Suppressor macrophage treated with lipopolysaccharide for 1 hour (primary cell): ENCODE results near the gene PXN.
A peak's percentile ranks its signal among the peaks of the same experiment; 100 is the strongest.
"Not testable (repeated sequence)": the region's sequence is repeated elsewhere in the genome, so short reads cannot be mapped to it uniquely, and the experiment has no call there.

Experiments
- DNase-seq, 3 donors: peaks; one replicate each; pipeline ENCODE4 v3.0.0-alpha.2; 2020 to 2022

The PXN gene

DNA sequence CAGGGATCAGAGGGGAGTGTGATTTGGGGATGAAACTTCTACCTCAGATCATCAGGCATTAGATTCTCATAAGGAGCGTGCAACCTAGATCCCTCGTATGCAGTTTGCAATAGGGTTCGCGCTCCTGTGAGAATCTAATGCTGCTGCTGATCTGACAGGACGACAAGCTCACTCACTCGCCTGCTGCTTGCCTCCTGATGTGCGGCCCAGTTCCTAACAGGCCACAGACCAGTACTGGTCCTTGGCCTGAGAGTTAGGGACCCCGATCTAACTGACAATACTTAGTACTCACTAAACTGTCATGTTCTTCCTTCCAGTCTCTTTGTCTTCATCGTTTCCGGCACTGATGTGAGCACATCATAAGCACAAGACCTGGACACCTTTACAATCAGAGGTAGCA is 59.3 kb downstream of the PXN start:
- DNase-seq = no peak

GRCh38 chr12:120204171-120204570 is 61.4 kb downstream of the PXN start:
- no peak for DNase-seq

- DNase-seq = no peak
Measured at GRCh38 chr12:120200364-120200800, 65.1 kb downstream of the PXN start.

GRCh38 chr12:120199595-120200306 is 65.8 kb downstream of the PXN start:
- peak; percentile 32 to 52 (median 41) for DNase-seq

DNA sequence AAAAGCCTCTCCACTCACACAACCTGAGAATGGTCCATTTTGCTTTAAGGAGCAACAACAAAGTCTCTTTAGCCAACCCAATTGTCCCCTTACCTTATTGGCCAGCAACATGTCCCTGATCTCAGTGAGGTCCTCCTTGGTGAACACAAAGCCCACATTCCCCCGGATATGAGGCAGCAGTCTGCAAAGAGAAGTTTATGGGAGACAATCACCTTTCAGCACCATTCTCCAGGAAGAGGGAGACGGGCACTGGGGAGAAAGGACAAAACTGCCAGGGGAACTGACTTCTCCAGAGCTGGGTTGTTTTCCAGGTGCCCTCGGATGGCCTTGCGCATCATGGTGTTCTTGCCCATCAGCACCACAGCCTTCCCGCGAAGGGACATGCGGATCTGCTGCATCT is 66.5 kb downstream of the PXN start:
- no peak for DNase-seq

- no peak for DNase-seq
Measured at GRCh38 chr12:120197542-120197887, 68.0 kb downstream of the PXN start.

GRCh38 chr12:120196817-120197541 is 68.6 kb downstream of the PXN start:
- DNase-seq = not testable (repeated sequence)

DNA sequence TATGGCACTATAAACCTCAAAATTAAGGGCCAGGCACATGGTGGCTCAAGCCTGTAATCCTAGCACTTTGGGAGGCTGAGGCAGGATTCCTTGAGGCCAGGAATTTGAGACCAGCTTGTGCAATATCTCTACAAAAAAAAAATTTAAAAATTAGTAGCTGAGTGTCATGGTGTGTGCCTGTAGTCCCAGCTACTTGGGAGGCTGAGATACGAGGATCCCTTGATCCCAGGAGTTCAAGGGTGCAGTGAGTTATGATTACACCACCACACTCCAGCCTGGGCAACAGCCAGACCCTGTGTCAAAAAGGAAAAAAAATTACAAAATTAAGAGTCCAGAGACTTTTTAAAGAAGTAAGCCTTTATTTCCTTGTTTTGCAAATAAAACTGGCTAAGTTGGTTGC is 69.2 kb downstream of the PXN start:
- no peak for DNase-seq

- DNase-seq = peak; percentile 79 to 92 (median 85)
Measured at GRCh38 chr12:120194534-120195395, 70.8 kb downstream of the PXN start, which contains the start of gene GCN1. GCN1 (minus strand) TSS chr12:120194715; CDS start chr12:120194697, 18 bp downstream.

DNA sequence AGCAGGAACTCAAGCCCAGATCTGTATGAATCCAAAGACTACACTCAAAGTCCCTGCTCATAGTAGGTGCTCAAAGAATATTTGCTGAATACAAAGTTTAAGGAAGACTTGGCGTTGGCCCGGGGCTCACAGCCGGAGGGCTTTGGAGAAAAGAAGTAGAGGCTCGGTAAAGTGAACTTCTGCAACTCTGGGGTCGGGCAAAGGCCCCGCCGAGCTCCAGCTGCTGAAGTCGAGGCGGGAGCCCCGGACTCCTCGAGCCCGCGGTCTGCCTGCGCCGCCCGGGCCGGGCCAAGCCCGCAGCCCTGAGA is 71.3 kb downstream of the PXN start:
- DNase-seq = no peak

DNA sequence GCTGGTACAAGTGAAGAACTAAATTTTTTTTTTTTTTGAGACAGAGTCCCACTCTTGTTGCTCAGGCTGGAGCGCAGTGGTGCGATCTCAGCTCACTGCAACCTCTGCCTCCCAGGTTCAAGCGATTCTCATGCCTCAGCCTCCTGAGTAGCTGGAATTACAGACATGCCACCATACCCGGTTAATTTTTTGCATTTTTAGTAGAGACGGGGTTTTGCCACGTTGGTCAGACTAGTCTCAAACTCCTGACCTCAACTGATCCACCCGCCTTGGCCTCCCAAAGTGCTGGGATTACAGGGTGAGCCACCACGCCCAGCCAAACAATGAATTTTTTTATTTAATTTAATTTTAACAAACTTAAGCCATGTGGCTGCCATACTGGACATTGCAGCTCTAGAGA is 72.2 kb downstream of the PXN start:
- not testable (repeated sequence) for DNase-seq

DNA sequence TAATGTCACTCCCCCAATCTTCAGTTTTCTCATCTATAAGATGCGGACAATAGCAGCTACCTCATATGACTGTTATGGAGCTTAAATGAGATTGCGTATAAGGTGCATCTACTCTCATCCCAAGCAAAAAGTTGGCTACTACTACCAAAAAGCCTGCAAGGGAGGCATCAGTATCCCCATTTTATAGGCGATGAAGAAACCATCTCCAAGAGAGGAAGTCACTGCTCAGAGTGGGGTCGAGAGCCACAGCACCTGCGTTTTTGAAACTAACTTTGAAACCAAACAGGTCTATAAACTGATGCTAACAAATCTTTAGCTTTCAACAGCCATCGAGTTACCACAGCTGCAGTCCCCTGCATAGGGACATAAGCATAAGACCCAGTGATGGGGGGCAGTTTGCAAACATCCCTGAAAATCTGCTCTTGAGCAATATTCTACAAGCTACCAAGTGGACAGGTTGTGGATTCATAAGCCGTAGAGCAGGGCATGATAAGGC is 74.5 kb downstream of the PXN start:
- DNase-seq = no peak

DNA sequence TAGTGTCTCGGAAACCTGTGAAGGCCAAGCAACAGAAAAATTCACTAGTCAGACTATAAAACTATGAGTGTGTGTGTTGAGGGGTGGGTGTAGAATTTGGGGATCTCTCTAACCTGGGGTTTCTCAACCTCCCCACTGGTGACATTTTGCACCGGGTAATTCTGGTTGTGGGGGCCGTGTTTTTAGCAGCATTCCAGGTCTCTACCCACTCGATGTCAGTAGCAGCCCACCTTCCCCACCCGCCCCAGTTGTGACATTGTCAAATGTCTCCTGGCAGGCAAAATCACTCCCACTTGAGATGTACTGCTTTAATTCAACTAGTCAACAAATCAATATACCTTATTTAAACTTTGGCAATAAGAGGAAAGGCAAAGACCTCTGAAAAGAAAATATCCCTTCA is 75.1 kb downstream of the PXN start:
- no peak for DNase-seq

DNA sequence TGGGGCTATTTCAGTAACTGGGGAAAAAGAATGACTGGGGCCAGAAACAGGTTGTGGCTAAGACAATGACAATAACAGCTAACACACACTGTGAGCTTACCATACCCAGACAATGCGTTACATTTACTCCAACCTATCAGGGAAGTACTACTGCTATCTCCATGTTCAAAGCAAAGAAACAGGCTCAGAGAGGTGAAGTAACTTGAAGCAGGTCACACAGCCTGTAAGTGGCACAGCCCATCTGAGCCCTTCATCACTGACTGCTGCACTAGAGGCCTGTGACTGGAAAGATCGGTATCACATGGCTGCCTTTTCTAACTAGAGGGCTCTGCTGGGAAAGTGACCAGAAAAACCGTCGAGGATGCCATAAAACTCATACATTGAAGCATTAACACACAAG is 78.9 kb downstream of the PXN start:
- no peak for DNase-seq

DNA sequence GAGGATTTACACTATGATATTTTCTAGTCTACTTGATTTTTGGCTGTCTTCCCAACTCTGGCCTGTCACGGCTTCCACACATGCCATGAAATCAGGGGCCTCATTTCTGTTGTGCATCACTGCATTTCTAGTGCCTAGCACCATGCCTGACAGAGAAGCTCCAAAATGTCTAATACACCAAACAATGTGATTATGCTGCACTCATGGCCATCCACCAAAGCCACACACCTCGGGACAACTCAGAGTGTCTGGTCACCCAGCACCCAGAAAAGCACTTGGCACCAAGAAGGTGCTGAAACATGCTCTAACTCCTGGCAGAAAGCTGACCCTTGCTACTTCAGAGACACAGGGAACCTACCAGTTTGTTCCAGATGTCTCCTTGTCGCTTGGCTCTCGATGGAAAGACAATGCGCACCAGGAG is 82.3 kb downstream of the PXN start:
- no peak for DNase-seq

GRCh38 chr12:120181991-120182631 is 83.4 kb downstream of the PXN start:
- no peak for DNase-seq

DNA sequence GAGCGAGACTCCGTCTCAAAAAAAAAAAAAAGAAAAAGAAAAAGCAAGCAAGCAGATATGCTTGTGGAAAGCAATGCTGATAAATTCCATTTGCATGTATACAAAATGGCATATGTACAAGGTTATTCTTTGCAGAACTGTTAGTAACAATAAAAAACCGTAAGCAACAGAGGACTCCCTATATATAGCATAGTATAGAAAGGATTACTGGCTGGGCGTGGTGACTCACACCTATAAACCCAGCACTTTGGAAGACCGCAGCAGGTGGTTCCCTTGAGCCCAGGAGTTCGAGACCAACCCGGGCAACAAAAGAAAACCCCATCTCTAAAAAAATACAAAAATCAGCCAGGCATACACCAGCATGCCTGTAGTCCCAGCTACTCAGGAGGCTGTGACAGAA is 84.6 kb downstream of the PXN start:
- DNase-seq = no peak

GRCh38 chr12:120175537-120175936 is 90.0 kb downstream of the PXN start:
- no peak for DNase-seq

DNA sequence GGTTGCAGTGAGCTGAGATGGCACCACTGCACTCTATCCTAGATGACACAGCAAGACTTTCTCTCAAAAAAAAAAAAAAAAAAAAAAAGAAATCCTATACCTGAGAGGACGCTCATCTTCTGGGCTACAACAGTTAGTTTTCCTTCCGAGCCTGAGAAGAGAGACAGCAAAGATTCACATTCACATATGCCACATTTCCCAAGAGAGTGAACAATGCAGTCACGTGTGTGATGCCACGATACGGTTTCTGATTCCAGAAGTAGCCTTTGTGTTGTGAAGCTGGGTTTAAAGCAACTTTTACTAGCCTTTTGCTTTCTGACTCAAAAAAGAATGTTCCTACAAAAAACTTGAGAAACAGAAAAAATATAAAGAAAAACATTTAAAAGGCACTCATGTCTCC is 90.5 kb downstream of the PXN start:
- no peak for DNase-seq

GRCh38 chr12:120172053-120172452 is 93.5 kb downstream of the PXN start:
- DNase-seq = no peak

GRCh38 chr12:120170631-120171030 is 94.9 kb downstream of the PXN start:
- no peak for DNase-seq

- no peak for DNase-seq
Measured at GRCh38 chr12:120169946-120170345, 95.6 kb downstream of the PXN start.

DNA sequence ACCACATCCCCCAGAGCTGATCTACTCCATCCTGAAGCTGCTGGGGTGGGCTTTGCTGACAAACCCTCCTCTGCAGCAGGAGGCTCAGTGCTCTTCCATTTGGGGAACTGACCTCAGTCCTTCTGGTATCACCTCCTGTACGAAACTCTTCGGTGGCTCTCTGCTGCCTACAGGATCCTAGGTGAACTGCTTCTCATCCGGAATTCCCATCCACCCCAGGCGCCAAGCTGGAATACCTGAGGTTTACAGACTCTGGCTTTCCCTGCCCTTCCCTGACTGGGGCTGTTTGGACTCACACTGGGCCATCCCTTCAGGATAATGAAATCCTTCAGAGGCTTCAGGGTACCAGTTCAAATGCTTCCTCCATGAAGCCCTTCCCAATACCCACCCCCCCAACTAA is 97.2 kb downstream of the PXN start:
- DNase-seq = no peak
